Upper lobe of right lung (tissue), 1 donor: ENCODE data around the gene SCARB1. TPM values are rescaled to one million over a fixed set of nuclear protein-coding genes. Genes with fewer than 3 reads are reported as not detected.

Experiments used
- ATAC-seq: fragments of 200-7000 bp; cut with Tn5 transposase; one replicate; pipeline ENCODE4 v1.9.1; 2020; ENCODE audit warnings: mild to moderate bottlenecking, moderate library complexity
- DNase-seq: peaks from one replicate; pipeline ENCODE4 v3.0.0-alpha.2; 2020
- H3K27ac ChIP-seq: fragments of 200-600 bp; one replicate; pipeline ENCODE4 v1.8.0; 2022
- H3K27me3 ChIP-seq: fragments of 200-600 bp; one replicate; pipeline ENCODE4 v1.8.0; 2022; ENCODE audit warnings: mild to moderate bottlenecking
- H3K36me3 ChIP-seq: fragments of 200-600 bp; one replicate; pipeline ENCODE4 v1.8.0; 2022
- H3K4me1 ChIP-seq: fragments of 200-600 bp; one replicate; pipeline ENCODE4 v1.8.0; 2022
- H3K4me3 ChIP-seq: fragments of 200-600 bp; one replicate; pipeline ENCODE4 v1.8.0; 2022; ENCODE audit warnings: mild to moderate bottlenecking
- H3K9me3 ChIP-seq: fragments of 200-600 bp; one replicate; pipeline ENCODE4 v1.8.0; 2022
- intact Hi-C: fragments of 100-400 bp; cut with DNase I; formaldehyde crosslinking; loops from one replicate; pipeline ENCODE4 v1.11.0; 2022
- total RNA-seq: library from RNA; stranded (reverse); fragmentation: NEBNext Ultra II Directional; extraction: Animal tissue kit (Norgen Biotek cat#: 25700); gene quantifications from one replicate; pipeline ENCODE4 v1.2.1, GENCODE V29; 2021
- TF ChIP-seq, protein P1 (sequence below): fragments of 200-600 bp; IDR thresholded peaks from one replicate; pipeline ENCODE4 v1.8.0; 2022; ENCODE audit warnings: antibody characterized with exemption
- donor health status: DM: no; HTN: yes; CAD: no; lungs with severe emphysema.

The SCARB1 gene
- total RNA-seq, 1 donor from 2014 or later, result 35.3 TPM

DNA sequence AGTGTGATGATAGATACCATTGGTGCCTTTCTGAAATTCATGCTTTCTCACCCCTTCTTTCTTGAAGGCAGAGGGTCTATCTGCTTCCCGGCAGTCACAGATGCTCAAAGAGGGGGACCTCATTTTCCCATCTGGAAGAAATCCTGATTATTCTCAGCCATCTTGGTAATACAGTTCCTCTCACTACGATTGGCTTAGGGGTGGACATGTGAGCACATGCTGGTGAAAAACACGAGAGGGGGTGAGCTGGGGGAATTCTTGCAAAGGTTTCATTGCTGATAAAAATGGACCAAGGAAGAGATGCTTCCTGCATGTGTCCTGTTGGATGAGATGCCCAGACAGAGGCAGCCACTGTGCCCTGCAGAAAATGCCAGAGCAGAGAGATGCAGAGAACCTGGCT lies 13.8 kb upstream of the SCARB1 start:
- TF ChIP-seq, protein P1, sequence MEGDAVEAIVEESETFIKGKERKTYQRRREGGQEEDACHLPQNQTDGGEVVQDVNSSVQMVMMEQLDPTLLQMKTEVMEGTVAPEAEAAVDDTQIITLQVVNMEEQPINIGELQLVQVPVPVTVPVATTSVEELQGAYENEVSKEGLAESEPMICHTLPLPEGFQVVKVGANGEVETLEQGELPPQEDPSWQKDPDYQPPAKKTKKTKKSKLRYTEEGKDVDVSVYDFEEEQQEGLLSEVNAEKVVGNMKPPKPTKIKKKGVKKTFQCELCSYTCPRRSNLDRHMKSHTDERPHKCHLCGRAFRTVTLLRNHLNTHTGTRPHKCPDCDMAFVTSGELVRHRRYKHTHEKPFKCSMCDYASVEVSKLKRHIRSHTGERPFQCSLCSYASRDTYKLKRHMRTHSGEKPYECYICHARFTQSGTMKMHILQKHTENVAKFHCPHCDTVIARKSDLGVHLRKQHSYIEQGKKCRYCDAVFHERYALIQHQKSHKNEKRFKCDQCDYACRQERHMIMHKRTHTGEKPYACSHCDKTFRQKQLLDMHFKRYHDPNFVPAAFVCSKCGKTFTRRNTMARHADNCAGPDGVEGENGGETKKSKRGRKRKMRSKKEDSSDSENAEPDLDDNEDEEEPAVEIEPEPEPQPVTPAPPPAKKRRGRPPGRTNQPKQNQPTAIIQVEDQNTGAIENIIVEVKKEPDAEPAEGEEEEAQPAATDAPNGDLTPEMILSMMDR, result no peak
- DNase-seq (no peak), ATAC-seq (no peak)
- no peaks in the 10 kb centered on the region for H3K36me3 ChIP-seq
- no peaks in the 10 kb centered on the region for H3K9me3 ChIP-seq
- no peaks in the 10 kb centered on the region for H3K27me3 ChIP-seq
- intact Hi-C loops, result no loop called here
- H3K27ac ChIP-seq, result no peak overlapping the region
- H3K4me3 ChIP-seq, result no peak overlapping the region
- H3K4me1 ChIP-seq, result no peaks in the 10 kb centered on the region

DNA sequence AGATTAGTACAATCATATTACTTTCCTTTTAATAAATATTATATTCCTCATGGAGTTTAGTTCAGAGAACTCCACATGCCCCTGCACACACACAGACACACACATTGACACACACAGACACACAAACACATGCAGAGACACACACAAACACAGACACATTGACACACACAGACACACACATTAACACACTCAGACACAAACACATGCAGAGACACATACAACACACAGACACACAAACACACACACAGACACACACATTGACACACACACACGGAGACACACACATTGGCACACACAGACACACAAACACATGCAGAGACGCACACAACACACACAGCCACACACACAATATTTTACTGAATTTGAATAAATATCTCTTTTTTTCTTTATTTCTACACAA lies 12.5 kb upstream of the SCARB1 start:
- intact Hi-C loops, result no loop called here

DNA sequence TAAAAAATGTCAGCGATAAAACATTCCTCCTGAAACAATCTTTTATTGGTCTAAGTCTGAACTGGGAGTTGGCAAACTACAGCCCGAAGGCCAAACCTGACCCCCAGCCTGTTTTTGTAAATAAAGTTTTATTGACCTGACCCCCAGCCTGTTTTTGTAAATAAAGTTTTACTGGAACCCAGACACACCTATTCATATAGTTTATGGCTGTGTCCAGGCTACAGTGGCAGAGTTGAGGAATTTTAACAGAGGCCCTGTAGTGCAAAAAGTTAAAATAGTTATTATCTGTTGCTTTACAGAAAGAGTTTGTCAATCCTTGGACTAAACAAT lies 12.1 kb upstream of the SCARB1 start:
- no peak for ATAC-seq

More for the DNA sequence above, 12.5 kb upstream of the SCARB1 start:
- H3K4me3 ChIP-seq, result no peak overlapping the region
- no peak overlapping the region for H3K27ac ChIP-seq
- DNase-seq (no peak), ATAC-seq (no peak)
- TF ChIP-seq, protein P1, result no peak
- H3K27me3 ChIP-seq, result no peaks in the 10 kb centered on the region
- no peaks in the 10 kb centered on the region for H3K4me1 ChIP-seq
- H3K9me3 ChIP-seq, result no peaks in the 10 kb centered on the region
- H3K36me3 ChIP-seq, result no peaks in the 10 kb centered on the region

DNA sequence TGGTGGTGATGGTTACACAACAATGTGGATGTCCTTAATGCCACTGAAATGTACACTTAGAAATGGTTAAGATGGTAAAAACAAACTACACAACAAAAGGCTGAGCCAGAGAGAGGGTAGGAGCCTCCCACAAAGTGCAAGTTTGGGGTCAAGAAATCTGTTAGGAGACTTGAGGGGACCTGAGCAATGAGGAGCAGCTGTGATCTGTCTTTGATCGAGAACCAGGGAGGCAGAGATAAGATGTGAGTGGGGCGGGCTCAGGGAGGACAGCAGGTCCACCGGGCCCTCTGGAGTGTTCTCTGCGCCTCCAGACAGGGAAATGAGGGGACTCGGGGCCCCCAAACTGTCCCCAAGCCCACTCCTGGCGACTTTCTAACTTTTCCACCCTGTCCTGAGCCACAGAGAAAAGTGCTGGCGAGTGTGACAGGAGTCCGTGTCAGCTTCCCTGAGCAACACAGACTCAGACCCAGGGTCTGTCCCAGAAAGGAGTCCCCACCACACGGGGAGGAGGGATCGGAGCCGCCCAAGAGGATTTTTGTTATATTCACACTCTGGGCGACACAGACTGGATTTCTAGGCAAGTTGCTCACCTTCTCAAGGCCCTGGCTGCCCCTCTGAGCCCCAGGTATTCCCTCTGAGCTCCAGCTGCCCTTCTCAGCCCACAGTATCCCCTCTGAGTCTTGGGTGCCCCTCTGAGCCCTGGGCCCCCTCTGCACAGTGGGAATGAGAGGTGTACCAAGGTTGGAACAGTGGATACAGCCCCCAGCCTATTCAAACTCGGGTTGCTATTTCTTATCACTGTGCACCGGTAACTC lies 11.5 kb upstream of the SCARB1 start:
- Histone ChIP-seq H3K4me1 (no peaks in the 10 kb centered on the region), H3K4me3 (no peak overlapping the region), H3K27me3 (no peaks in the 10 kb centered on the region), H3K36me3 (no peaks in the 10 kb centered on the region), H3K9me3 (no peaks in the 10 kb centered on the region), H3K27ac (no peak overlapping the region)
- TF ChIP-seq, protein P1, result no peak
- DNase-seq (no peak), ATAC-seq (no peak)
- intact Hi-C loops, result no loop called here

More for the DNA sequence above, 12.1 kb upstream of the SCARB1 start:
- Histone ChIP-seq H3K4me1 (no peaks in the 10 kb centered on the region), H3K4me3 (no peak overlapping the region), H3K9me3 (no peaks in the 10 kb centered on the region), H3K27ac (no peak overlapping the region), H3K36me3 (no peaks in the 10 kb centered on the region), H3K27me3 (no peaks in the 10 kb centered on the region)
- no peak for DNase-seq
- intact Hi-C loops, result no loop called here
- TF ChIP-seq, protein P1, result no peak

DNA sequence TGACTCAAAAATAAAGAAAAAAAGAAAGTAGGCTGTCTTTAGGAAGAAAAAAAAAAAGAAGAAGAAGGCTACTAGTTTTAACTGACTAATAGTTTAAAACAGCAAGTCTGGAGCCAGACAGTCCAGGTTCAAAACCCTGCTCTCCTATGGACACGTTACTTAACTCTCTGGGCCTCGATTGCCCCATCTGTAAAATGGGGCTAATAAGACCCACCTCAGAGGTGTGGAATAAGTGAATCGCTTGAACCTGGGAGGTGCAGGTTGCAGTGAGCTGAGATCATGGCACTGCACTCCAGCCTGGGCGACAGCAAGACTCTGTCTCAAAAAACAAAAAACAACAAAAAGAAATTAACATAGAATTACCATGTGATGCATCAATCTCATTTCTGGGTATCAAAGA lies 10.5 kb upstream of the SCARB1 start:
- Histone ChIP-seq H3K4me3 (no peak overlapping the region), H3K27me3 (no peaks in the 10 kb centered on the region), H3K4me1 (no peaks in the 10 kb centered on the region), H3K9me3 (no peaks in the 10 kb centered on the region), H3K27ac (no peak overlapping the region), H3K36me3 (no peaks in the 10 kb centered on the region)
- intact Hi-C loops, result no loop called here
- ATAC-seq (no peak), DNase-seq (no peak)
- TF ChIP-seq, protein P1, result no peak
